ENCODE data around the gene CTNND1. TPM values are rescaled to one million over a fixed set of nuclear protein-coding genes. Genes with fewer than 3 reads are reported as not detected.

Gene CTNND1
- total RNA-seq, 1 experiment from 2014 or later, result 5.7 TPM

- H3K9ac ChIP-seq (ENCODE audit: low read length), result no peak overlapping the region
- H3K4me3 ChIP-seq (ENCODE audit: low read length), result no peak overlapping the region
- no peak for DNase-seq
- H4K20me1 ChIP-seq (ENCODE audit: insufficient read depth, low read depth, low read length), result no peaks in the 10 kb centered on the region
- H3K4me2 ChIP-seq (ENCODE audit: low read depth, low read length, poor library complexity, severe bottlenecking), result no peak overlapping the region
- no peaks in the 10 kb centered on the region for H3K79me2 ChIP-seq (ENCODE audit: low read length)
- no peaks in the 10 kb centered on the region for H3K9me2 ChIP-seq (replicated peaks; ENCODE audit: insufficient read depth, low read length)
- no peak overlapping the region for H3K27ac ChIP-seq (ENCODE audit: low read length)
- no peak overlapping the region for H2AFZ ChIP-seq (ENCODE audit: low read length)
- H3K9me3 ChIP-seq (ENCODE audit: low read length), result no peaks in the 10 kb centered on the region
- no peaks in the 10 kb centered on the region for H3K27me3 ChIP-seq (ENCODE audit: low read length)
- H3K36me3 ChIP-seq (ENCODE audit: insufficient read depth, low read length), result no peaks in the 10 kb centered on the region
- peaks cover 9% of the 10 kb centered on the region for H3K4me1 ChIP-seq (ENCODE audit: low read length)
Measured at GRCh38 chr11:57788703-57789088, 27.1 kb downstream of the CTNND1 start.

- no peak overlapping the region for H3K27ac ChIP-seq (ENCODE audit: low read length)
- H3K79me2 ChIP-seq (ENCODE audit: low read length), result no peaks in the 10 kb centered on the region
- no peak overlapping the region for H3K4me3 ChIP-seq (ENCODE audit: low read length)
Measured at GRCh38 chr11:57791321-57792059, 29.9 kb downstream of the CTNND1 start.

GRCh38 chr11:57792060-57792541, 30.5 kb downstream of the CTNND1 start:
- no peaks in the 10 kb centered on the region for H4K20me1 ChIP-seq (ENCODE audit: insufficient read depth, low read depth, low read length)
- H3K79me2 ChIP-seq (ENCODE audit: low read length), result no peaks in the 10 kb centered on the region
- no peaks in the 10 kb centered on the region for H3K9me3 ChIP-seq (ENCODE audit: low read length)
- no peaks in the 10 kb centered on the region for H3K9me2 ChIP-seq (replicated peaks; ENCODE audit: insufficient read depth, low read length)
- H3K9ac ChIP-seq (ENCODE audit: low read length), result no peak overlapping the region
- H3K27ac ChIP-seq (ENCODE audit: low read length), result no peak overlapping the region
- DNase-seq, result no peak
- no peak overlapping the region for H3K4me3 ChIP-seq (ENCODE audit: low read length)
- H3K4me1 ChIP-seq (ENCODE audit: low read length), result no peaks in the 10 kb centered on the region
- no peak overlapping the region for H2AFZ ChIP-seq (ENCODE audit: low read length)
- no peaks in the 10 kb centered on the region for H3K27me3 ChIP-seq (ENCODE audit: low read length)
- no peaks in the 10 kb centered on the region for H3K36me3 ChIP-seq (ENCODE audit: insufficient read depth, low read length)
- no peak overlapping the region for H3K4me2 ChIP-seq (ENCODE audit: low read depth, low read length, poor library complexity, severe bottlenecking)

More at GRCh38 chr11:57791321-57792059, 29.9 kb downstream of the CTNND1 start:
- H4K20me1 ChIP-seq (ENCODE audit: insufficient read depth, low read depth, low read length), result no peaks in the 10 kb centered on the region
- no peaks in the 10 kb centered on the region for H3K4me1 ChIP-seq (ENCODE audit: low read length)
- H2AFZ ChIP-seq (ENCODE audit: low read length), result no peak overlapping the region
- no peak for DNase-seq
- H3K36me3 ChIP-seq (ENCODE audit: insufficient read depth, low read length), result no peaks in the 10 kb centered on the region
- no peak overlapping the region for H3K9ac ChIP-seq (ENCODE audit: low read length)
- H3K9me2 ChIP-seq (replicated peaks; ENCODE audit: insufficient read depth, low read length), result no peaks in the 10 kb centered on the region
- no peak overlapping the region for H3K4me2 ChIP-seq (ENCODE audit: low read depth, low read length, poor library complexity, severe bottlenecking)
- H3K9me3 ChIP-seq (ENCODE audit: low read length), result no peaks in the 10 kb centered on the region
- H3K27me3 ChIP-seq (ENCODE audit: low read length), result no peaks in the 10 kb centered on the region

GRCh38 chr11:57792870-57793269, 31.3 kb downstream of the CTNND1 start:
- Histone ChIP-seq H3K4me2 (ENCODE audit: low read depth, low read length, poor library complexity, severe bottlenecking) (no peak overlapping the region), H3K9ac (ENCODE audit: low read length) (no peak overlapping the region), H4K20me1 (ENCODE audit: insufficient read depth, low read depth, low read length) (no peaks in the 10 kb centered on the region), H3K4me3 (ENCODE audit: low read length) (no peak overlapping the region), H3K9me3 (ENCODE audit: low read length) (no peaks in the 10 kb centered on the region), H3K9me2 (replicated peaks; ENCODE audit: insufficient read depth, low read length) (no peaks in the 10 kb centered on the region), H2AFZ (ENCODE audit: low read length) (no peak overlapping the region), H3K4me1 (ENCODE audit: low read length) (no peaks in the 10 kb centered on the region), H3K27me3 (ENCODE audit: low read length) (no peaks in the 10 kb centered on the region), H3K36me3 (ENCODE audit: insufficient read depth, low read length) (no peaks in the 10 kb centered on the region), H3K27ac (ENCODE audit: low read length) (no peak overlapping the region), H3K79me2 (ENCODE audit: low read length) (no peaks in the 10 kb centered on the region)
- no peak for DNase-seq

GRCh38 chr11:57793351-57794115, 31.9 kb downstream of the CTNND1 start:
- Histone ChIP-seq H4K20me1 (ENCODE audit: insufficient read depth, low read depth, low read length) (no peaks in the 10 kb centered on the region), H3K27ac (ENCODE audit: low read length) (no peak overlapping the region), H3K9me2 (replicated peaks; ENCODE audit: insufficient read depth, low read length) (no peaks in the 10 kb centered on the region), H3K4me1 (ENCODE audit: low read length) (no peaks in the 10 kb centered on the region), H3K9ac (ENCODE audit: low read length) (no peak overlapping the region), H3K4me2 (ENCODE audit: low read depth, low read length, poor library complexity, severe bottlenecking) (no peak overlapping the region), H3K27me3 (ENCODE audit: low read length) (no peaks in the 10 kb centered on the region), H3K79me2 (ENCODE audit: low read length) (no peaks in the 10 kb centered on the region), H3K9me3 (ENCODE audit: low read length) (no peaks in the 10 kb centered on the region), H3K4me3 (ENCODE audit: low read length) (no peak overlapping the region), H3K36me3 (ENCODE audit: insufficient read depth, low read length) (no peaks in the 10 kb centered on the region), H2AFZ (ENCODE audit: low read length) (no peak overlapping the region)
- no peak for DNase-seq

GRCh38 chr11:57798905-57799559, 37.4 kb downstream of the CTNND1 start:
- H3K4me2 ChIP-seq (ENCODE audit: low read depth, low read length, poor library complexity, severe bottlenecking), result no peak overlapping the region
- no peaks in the 10 kb centered on the region for H3K9me3 ChIP-seq (ENCODE audit: low read length)
- no peak overlapping the region for H3K4me3 ChIP-seq (ENCODE audit: low read length)
- H3K79me2 ChIP-seq (ENCODE audit: low read length), result no peaks in the 10 kb centered on the region
- H3K27ac ChIP-seq (ENCODE audit: low read length), result no peak overlapping the region
- peaks cover 11% of the 10 kb centered on the region for H3K4me1 ChIP-seq (ENCODE audit: low read length)
- no peak overlapping the region for H3K9ac ChIP-seq (ENCODE audit: low read length)
- DNase-seq, result no peak
- H2AFZ ChIP-seq (ENCODE audit: low read length), result peak overlapping the region; percentile 69
- H3K27me3 ChIP-seq (ENCODE audit: low read length), result no peaks in the 10 kb centered on the region
- no peaks in the 10 kb centered on the region for H3K9me2 ChIP-seq (replicated peaks; ENCODE audit: insufficient read depth, low read length)
- no peaks in the 10 kb centered on the region for H4K20me1 ChIP-seq (ENCODE audit: insufficient read depth, low read depth, low read length)
- no peaks in the 10 kb centered on the region for H3K36me3 ChIP-seq (ENCODE audit: insufficient read depth, low read length)

DNA sequence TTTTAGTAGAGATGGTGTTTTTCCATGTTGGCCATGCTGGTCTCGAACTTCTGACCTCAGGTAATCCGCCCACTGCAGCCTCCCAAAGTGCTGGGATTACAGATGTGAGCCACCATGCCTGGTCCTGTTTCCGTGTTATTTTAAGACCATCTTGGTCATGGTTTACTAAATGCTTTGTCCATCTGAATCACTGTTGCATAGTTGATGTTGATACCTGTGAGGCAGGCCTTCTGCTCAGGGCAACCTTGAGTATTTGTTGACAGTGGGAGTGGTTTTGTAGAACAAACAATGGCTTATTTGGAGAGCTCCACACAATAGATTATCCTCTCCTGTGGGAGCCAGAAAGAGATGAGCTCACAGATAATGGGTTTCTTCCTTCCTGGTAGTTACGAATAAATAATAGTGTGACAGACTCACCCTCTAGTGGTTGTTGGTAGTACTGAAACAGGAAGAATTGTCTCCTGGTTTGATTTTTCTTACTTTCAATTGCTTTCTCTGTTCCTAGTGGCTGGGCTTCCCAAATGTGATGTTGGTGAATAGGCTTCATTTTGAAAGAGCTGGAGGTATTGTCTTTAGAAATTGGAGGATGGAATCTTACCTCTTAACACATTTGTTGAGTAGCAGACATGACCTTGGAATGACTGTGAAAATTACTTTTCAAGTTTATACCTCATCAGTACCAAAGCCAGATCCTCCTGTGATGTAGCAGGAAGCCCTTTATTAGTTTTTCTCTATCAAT, 39.0 kb downstream of the CTNND1 start:
- H3K9ac ChIP-seq (ENCODE audit: low read length), result peak overlapping the region; percentile 33; the same call in 1 of the 2 replicates
- no peaks in the 10 kb centered on the region for H3K36me3 ChIP-seq (ENCODE audit: insufficient read depth, low read length)
- H3K4me3 ChIP-seq (ENCODE audit: low read length), result no peak overlapping the region
- peak overlapping the region; percentile 15 for H3K4me2 ChIP-seq (ENCODE audit: low read depth, low read length, poor library complexity, severe bottlenecking)
- H3K9me3 ChIP-seq (ENCODE audit: low read length), result no peaks in the 10 kb centered on the region
- no peak overlapping the region for H3K27ac ChIP-seq (ENCODE audit: low read length)
- H3K27me3 ChIP-seq (ENCODE audit: low read length), result no peaks in the 10 kb centered on the region
- H3K4me1 ChIP-seq (ENCODE audit: low read length), result peaks cover 11% of the 10 kb centered on the region
- DNase-seq, result peak; percentile 84
- no peaks in the 10 kb centered on the region for H4K20me1 ChIP-seq (ENCODE audit: insufficient read depth, low read depth, low read length)
- no peaks in the 10 kb centered on the region for H3K9me2 ChIP-seq (replicated peaks; ENCODE audit: insufficient read depth, low read length)
- peak overlapping the region; percentile 90 for H2AFZ ChIP-seq (ENCODE audit: low read length)
- H3K79me2 ChIP-seq (ENCODE audit: low read length), result no peaks in the 10 kb centered on the region
